CMK (cell line): ENCODE results near the gene YAP1.
A peak's percentile ranks its signal among the peaks of the same experiment; 100 is the strongest.

Source experiments
- DNase-seq: peaks from one replicate; pipeline ENCODE4 v3.0.0-alpha.2; 2010; ENCODE audit warnings: low read depth

Gene YAP1

DNA sequence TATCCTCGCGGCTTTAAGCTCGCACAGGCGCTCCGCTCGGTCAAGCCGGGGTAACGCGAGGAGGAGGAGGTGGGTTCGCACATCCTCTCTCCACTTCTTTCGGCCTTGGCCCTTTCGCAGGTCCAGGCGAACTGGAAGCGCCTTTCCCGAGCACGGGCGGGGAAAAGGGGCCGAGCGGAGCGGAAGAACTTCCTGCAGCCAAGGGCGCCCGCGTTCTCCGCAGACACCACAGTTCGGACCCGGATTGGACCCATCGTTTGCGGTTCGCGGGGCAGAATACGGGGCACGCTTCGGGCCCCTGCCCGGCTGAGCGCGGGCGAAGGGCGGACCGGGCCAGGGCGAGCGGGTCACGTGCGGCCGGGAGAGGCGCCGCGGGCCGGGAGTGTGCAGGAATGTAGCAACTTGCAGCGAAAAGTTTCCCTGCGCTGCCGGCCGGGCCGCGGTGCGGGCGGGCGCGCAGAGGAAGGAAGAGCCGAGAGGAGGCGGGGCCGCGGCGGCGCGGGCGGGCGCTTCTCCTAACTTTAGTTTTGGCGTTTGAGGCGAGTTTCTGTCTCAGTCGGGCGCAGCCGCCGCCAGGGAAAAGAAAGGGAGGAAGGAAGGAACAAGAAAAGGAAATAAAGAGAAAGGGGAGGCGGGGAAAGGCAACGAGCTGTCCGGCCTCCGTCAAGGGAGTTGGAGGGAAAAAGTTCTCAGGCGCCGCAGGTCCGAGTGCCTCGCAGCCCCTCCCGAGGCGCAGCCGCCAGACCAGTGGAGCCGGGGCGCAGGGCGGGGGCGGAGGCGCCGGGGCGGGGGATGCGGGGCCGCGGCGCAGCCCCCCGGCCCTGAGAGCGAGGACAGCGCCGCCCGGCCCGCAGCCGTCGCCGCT, at the start of gene YAP1:
YAP1 (plus strand) TSS at position 552 of the 865 bp plus-strand sequence. CDS start 402 bp downstream, outside the sequence.
- peak; percentile 7 for DNase-seq

- DNase-seq, result no peak
Measured at GRCh38 chr11:102061276-102061675, 49.0 kb upstream of the YAP1 start.

DNA sequence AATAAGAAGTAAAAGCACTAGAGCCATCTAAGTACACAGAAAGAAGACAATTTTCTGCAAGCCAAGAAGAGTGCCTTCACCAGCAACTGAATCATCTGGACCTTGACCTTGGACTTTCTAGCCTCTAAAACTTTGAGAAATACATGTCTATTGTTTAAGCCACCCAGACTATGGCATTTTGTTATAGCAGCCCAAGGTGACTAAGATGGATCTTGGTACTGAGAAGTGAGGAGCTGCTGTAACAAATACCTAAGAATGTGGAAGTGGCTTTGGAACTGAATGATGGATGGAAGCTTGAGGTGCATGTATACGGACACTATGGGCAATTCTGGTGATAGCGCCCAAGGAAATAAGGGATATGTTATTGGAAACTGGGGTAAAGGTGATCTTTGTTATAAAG, 48.1 kb upstream of the YAP1 start:
- no peak for DNase-seq

DNA sequence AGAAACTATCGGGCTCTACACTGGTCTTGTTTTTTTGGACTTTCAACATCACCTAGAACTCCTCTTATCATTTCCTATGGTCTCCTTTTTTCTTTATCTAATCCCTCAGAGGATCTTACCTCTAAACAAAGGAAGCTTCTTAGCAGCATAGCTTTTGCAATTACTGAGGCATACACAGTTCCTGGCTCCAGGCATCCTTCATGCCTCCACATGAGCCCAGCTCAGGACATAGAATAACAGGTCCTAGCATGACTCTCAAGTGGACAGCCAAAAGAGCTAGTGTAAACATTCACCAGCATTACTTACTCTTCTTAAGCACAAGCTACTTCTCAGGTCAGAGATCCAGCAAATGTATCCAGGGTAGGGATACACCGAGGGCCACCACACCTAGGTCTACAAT, 45.9 kb upstream of the YAP1 start:
- no peak for DNase-seq

DNA sequence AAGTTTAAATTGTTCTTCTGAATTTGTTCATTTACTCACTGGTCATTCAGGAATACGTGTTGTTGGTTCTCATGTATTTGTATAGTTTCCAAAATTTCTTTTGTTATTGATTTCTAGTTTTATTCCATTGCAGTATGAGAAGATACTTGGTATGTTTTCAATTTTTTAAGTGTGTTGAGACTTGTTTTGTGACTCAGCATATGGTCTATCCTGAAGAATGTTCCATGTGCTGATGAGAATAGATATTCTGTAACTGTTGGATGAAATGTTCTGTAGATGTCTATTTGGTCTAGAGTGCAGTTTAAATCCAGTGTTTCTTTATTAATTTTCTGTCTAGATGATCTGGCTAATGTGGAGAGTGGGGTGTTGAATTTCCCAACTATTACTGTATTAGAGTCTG, 39.5 kb upstream of the YAP1 start:
- DNase-seq, result no peak

- DNase-seq, result no peak
Measured at GRCh38 chr11:102071497-102072472, 38.5 kb upstream of the YAP1 start.

GRCh38 chr11:102073253-102073652, 37.0 kb upstream of the YAP1 start:
- DNase-seq, result no peak

- DNase-seq, result no peak
Measured at GRCh38 chr11:102079625-102080024, 30.6 kb upstream of the YAP1 start.

DNA sequence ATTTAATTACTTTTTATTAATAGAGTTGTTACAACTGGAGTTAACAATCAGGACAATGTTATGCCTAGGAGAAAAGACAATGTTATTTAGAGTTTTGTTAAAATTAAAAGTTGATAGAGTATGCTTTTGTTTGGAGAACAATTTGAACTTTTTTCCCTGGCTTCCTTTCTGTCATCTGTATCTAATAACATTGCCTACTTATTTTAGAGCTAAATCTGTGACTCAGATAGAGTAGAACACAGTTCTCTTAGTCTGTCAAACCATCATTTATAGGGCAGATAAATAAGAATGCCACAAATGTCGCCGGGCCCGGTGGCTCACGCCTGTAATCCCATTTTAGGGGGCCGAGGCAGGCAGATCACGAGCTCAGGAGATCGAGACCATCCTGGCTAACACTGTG, 28.9 kb upstream of the YAP1 start:
- DNase-seq, result no peak

- no peak for DNase-seq
Measured at GRCh38 chr11:102085864-102086551, 24.2 kb upstream of the YAP1 start.

GRCh38 chr11:102097186-102097585, 13.1 kb upstream of the YAP1 start:
- DNase-seq, result no peak

- DNase-seq, result no peak
Measured at GRCh38 chr11:102099755-102100154, 10.5 kb upstream of the YAP1 start.

DNA sequence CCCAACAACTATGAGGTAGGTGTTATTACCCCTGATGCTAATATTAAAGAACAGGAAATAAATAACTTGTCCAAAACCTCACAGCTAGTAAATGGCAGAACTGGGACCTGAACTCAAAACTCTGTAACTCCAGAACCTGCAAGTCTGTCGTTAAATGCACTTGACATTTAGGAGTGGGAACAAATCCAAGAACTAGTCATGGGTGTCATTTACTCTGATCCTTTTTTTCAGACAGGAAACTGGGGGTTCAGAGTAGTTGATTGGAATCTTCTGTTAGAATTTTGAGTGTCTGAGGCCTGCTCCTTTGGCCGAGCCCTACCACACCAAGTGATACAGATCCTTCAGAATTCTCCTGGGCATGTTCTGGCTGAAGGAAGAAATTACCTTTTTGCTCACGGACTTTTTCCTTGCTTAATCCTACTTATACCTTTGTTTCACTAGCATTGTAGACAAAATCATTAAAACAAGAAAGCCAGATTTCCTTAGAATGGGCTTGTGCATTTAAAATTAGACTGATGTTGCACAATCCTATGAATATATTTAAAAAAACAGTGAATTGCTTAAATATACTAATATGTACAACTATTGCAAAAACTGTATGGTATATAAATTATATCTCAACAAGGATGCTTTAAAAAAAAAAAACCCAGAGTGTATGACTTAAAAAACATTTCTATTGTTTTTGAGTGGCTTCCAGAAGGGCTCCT, 1.4 kb upstream of the YAP1 start:
- DNase-seq, result no peak

DNA sequence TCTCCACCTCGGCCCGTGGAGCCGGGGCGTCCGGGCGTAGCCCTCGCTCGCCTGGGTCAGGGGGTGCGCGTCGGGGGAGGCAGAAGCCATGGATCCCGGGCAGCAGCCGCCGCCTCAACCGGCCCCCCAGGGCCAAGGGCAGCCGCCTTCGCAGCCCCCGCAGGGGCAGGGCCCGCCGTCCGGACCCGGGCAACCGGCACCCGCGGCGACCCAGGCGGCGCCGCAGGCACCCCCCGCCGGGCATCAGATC, 439 bp downstream of the YAP1 start:
- DNase-seq, result no peak

- DNase-seq, result no peak
Measured at GRCh38 chr11:102111011-102111786, 952 bp downstream of the YAP1 start.

DNA sequence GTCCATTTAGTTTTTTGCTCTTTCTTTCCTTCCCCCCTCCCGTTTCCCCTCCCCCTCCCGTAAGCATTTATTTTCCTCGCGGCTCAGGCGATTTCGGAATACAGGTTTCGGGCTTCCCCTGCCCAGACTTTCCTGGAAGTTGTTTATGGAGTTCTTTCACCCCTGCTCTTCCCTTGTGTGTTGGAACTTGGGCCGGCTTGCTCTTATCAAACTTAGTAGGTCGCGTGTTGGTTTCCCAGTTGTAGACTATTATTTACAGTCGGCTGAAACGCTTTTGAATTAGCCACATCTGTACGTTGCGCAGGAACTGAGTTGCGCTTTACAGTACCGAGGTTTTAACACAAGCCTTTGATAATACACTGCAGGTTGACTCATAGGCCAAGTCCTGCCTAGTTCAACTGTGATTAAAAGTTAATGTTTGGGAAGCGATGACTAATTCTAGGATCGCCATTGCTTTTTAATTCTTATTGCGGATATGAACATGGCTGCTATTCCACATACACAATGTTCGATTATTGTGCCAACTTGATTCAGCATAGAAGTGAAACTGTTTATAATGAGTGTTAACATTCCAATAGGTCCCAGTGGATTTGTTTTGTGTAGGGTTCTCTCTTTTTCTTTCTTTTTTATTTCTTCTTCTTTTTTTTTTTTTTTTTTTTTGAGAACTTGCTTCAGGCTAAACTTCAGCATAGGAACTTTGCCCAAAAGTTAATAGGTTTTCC, 1.7 kb downstream of the YAP1 start:
- no peak for DNase-seq

DNA sequence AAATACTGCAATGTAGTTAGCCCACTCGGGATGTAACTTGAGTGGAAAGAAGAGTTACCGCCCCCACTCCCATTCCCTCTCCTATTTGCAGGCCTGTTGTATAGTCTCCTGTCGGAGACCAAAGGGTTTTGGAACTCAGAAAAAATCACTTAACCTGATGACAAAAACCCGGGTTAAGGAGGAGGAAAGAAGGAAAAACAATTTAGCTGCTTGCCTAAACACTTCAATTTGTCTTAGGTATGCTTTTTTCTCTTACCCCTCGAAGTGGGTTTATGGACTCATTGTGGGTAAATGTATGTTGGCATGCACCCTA, 2.2 kb downstream of the YAP1 start:
- DNase-seq, result no peak

- no peak for DNase-seq
Measured at GRCh38 chr11:102114032-102114431, 3.8 kb downstream of the YAP1 start.

DNA sequence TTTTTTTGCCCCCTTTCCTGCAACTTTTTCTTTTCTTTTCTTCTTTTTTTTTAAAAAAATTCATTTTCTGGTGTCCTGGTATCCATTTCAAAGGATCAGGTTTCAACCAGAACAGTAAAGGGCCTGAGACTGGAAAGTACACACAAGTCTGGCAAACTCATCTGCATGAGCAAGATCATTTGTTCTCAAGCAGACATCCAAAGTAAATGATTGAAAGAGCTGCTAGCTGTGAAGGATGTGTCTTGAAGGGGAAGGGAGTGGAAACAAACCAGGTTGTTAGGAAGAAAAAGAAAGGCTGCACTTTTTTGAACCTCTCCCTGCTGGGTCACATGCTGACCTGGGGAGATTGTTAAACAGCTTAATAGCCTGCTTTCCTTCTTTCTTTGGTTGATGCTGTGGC, 5.3 kb downstream of the YAP1 start:
- no peak for DNase-seq

DNA sequence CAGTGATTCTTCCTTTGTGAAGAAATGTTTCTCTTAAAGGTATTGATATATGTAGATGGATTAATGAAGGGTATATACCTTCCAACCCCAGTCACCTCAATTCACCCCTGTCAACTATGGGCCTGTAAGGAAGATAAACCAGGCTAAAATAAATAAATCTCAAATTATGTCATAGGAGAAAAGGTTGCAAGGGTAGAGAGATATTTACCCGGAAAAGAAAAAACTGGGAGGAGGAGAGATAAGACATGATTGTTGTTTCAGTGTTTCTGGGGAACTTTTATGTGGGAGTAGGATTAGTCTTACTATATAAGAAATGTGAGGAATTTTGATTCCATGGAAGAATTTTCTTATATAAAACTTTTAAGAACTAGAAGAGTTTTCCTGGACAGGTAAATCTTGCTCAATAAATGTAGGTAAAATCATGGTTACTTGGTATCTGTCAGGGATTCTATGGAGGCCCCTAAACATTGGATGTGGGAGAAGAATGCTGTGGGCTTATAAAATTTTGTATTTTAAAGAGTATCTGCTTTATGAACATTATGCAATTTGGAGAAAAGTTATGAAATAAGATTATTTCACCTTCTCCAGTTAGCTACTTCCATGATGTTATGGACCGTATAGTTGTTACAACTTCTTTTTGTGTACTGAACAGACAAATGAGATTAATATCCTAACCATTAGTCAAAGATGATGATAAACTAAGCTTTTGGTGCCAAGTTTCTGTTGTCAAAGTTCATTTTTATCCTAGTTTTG, 6.4 kb downstream of the YAP1 start:
- no peak for DNase-seq
